ENCODE measurements around the gene ISL1. TPM values are rescaled to one million over a fixed set of nuclear protein-coding genes. Genes with fewer than 3 reads are reported as not detected.

The ISL1 gene
- total RNA-seq, 1 donor from 2014 or later = not detected

DNA sequence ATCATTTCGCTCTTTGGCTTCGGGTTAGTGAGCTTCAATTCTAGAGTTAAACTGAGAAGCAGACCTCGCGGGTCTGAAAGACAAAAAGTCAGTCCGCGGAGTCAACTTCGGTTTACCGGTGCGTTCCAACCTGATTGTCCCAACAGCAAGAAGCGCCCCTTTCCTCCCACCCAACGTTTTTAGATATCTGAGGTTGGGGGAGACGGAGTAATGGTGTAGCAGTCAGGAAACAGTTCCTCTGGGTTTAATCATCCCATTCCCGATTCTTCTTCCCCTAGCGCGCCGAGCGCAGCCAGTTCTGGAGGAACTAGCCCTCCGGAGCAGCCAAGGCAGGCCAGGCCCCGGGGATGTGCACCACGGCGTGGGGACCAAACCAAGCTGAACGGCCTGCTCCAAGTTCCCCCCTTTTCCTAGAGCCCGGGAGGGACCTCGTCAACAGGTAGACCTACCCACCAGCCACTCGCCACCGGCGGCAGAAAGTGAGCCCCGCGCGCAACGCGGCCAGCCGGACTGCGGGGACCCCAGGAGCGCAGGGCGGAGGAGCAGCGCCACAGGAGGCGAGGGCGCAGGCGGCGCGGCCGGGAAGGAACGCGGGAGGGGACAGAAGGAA, 622 bp upstream of the ISL1 start:
- Histone ChIP-seq H3K36me3 (no peaks in the 10 kb centered on the region), H3K4me3 (peak overlapping the region; percentile 55), H3K27ac (replicated peaks) (no peak overlapping the region), H3K27me3 (ENCODE audit: low read depth) (peaks cover 100% of the 10 kb centered on the region), H3K9me3 (replicated peaks) (no peaks in the 10 kb centered on the region), H3K4me1 (peaks cover 38% of the 10 kb centered on the region)
- DNase-seq = no peak
- TF ChIP-seq, protein P1, sequence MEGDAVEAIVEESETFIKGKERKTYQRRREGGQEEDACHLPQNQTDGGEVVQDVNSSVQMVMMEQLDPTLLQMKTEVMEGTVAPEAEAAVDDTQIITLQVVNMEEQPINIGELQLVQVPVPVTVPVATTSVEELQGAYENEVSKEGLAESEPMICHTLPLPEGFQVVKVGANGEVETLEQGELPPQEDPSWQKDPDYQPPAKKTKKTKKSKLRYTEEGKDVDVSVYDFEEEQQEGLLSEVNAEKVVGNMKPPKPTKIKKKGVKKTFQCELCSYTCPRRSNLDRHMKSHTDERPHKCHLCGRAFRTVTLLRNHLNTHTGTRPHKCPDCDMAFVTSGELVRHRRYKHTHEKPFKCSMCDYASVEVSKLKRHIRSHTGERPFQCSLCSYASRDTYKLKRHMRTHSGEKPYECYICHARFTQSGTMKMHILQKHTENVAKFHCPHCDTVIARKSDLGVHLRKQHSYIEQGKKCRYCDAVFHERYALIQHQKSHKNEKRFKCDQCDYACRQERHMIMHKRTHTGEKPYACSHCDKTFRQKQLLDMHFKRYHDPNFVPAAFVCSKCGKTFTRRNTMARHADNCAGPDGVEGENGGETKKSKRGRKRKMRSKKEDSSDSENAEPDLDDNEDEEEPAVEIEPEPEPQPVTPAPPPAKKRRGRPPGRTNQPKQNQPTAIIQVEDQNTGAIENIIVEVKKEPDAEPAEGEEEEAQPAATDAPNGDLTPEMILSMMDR (IDR thresholded peaks at IDR 0.05; ENCODE audit: borderline replicate concordance) = no peak
- intact Hi-C loops (cut with micrococcal nuclease) = no loop called here

DNA sequence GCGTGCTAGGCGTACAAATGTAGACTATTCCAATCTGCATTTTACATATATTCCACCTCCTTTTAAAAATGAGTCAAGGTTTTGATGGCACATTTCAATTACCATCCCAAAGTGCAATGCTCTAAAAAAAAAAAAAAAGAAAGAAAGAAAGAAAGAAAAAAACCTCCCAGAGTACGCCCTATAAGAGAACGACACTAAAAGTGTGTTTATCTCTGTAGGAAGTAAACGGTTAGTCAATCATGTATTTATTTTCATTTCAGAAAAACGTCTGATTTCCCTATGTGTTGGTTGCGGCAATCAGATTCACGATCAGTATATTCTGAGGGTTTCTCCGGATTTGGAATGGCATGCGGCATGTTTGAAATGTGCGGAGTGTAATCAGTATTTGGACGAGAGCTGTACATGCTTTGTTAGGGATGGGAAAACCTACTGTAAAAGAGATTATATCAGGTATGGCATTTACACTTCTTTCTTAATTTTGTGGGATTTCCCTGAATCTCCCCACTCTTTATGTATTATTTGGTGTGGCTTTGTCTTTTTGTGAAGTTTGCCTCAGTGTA, 1.1 kb downstream of the ISL1 start:
- Histone ChIP-seq H3K27ac (replicated peaks) (no peak overlapping the region), H3K27me3 (ENCODE audit: low read depth) (peaks cover 100% of the 10 kb centered on the region), H3K4me1 (peaks cover 27% of the 10 kb centered on the region), H3K4me3 (no peak overlapping the region), H3K36me3 (no peaks in the 10 kb centered on the region), H3K9me3 (replicated peaks) (no peaks in the 10 kb centered on the region)
- TF ChIP-seq, protein P1 (IDR thresholded peaks at IDR 0.05; ENCODE audit: borderline replicate concordance) = no peak
- intact Hi-C loops (cut with micrococcal nuclease) = no loop called here
- DNase-seq = no peak

DNA sequence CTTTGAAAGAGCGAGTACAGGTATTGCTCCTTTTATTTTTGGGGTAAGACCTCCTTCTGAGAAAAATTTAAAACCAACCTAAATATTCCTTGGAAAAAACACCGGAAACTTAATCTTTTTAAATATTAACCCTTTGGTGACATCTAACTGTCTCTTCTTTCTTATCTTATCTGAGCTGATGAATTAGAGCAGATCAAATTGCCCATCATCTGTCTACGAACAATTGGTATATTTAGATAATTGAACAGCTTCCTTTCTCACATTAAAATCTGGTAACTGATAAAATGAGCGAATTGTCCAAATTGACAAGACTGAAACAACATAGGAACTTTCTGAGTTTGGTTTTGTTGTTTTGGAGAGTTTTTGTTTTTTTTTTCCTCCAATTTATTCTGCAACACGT, 2.0 kb downstream of the ISL1 start:
- Histone ChIP-seq H3K27ac (replicated peaks) (no peak overlapping the region), H3K4me3 (no peak overlapping the region), H3K4me1 (peaks cover 35% of the 10 kb centered on the region), H3K36me3 (no peaks in the 10 kb centered on the region), H3K9me3 (replicated peaks) (no peaks in the 10 kb centered on the region), H3K27me3 (ENCODE audit: low read depth) (peaks cover 100% of the 10 kb centered on the region)
- intact Hi-C loops (cut with micrococcal nuclease) = no loop called here
- DNase-seq = no peak
- TF ChIP-seq, protein P1 (IDR thresholded peaks at IDR 0.05; ENCODE audit: borderline replicate concordance) = no peak

- TF ChIP-seq, protein P1 (IDR thresholded peaks at IDR 0.05; ENCODE audit: borderline replicate concordance) = no peak
- peaks cover 100% of the 10 kb centered on the region for H3K27me3 ChIP-seq (ENCODE audit: low read depth)
Observed at GRCh38 chr5:51386916-51387883, 4.0 kb downstream of the ISL1 start.

GRCh38 chr5:51387884-51388275, 4.6 kb downstream of the ISL1 start:
- Histone ChIP-seq H3K27me3 (ENCODE audit: low read depth) (peaks cover 100% of the 10 kb centered on the region), H3K36me3 (no peaks in the 10 kb centered on the region), H3K4me1 (peaks cover 30% of the 10 kb centered on the region), H3K27ac (replicated peaks) (no peak overlapping the region), H3K4me3 (no peak overlapping the region), H3K9me3 (replicated peaks) (no peaks in the 10 kb centered on the region)
- intact Hi-C loops (cut with micrococcal nuclease) = no loop called here
- no peak for DNase-seq
- TF ChIP-seq, protein P1 (IDR thresholded peaks at IDR 0.05; ENCODE audit: borderline replicate concordance) = no peak

More at GRCh38 chr5:51386916-51387883, 4.0 kb downstream of the ISL1 start:
- H3K27ac ChIP-seq (replicated peaks) = no peak overlapping the region
- peak overlapping the region; percentile 19 for H3K4me3 ChIP-seq
- intact Hi-C loops (cut with micrococcal nuclease) = no loop called here
- DNase-seq = no peak
- H3K36me3 ChIP-seq = no peaks in the 10 kb centered on the region
- peaks cover 36% of the 10 kb centered on the region for H3K4me1 ChIP-seq
- H3K9me3 ChIP-seq (replicated peaks) = no peaks in the 10 kb centered on the region

Measured in left ventricle myocardium inferior (tissue), 1 donor.